ENCODE measurements around the gene NDUFAF3. TPM values are rescaled to one million over a fixed set of nuclear protein-coding genes. Genes with fewer than 3 reads are reported as not detected.

Gene NDUFAF3
- total and polyA plus RNA-seq, 10 of the 15 experiments (the other 5 are each of a cell fraction or from before 2014, with no cell fraction given) = 25.4 to 228 (median 63.9) TPM

DNA sequence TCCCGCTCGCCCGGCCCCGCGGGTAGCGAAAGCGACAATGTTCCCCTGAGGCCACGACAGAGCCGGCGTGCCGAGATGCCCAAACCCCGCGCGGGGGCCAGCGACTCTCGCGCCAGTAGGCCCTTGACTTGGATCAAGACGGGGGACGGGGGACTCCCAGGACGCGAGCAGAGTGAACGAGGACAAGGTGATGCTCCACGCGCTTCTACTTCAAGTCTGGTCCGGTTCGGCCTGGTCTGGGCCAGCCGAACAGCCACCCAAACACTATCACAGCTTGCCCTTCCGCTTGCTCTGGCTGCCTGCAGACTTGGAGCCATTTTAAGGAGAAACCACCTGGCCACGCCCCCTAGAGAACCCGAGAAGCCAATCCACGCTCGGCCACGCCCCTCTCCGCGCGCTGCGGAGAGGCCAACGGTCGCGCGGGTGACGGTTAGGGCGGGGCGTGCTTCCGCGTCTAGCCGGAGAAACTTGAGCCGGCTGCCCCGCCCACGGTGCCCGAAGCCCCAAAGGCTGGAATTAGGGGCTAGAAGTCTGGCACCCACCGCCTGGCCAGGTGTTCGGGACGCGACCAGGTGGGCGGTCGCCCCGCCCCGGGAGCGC lies 608 bp upstream of the NDUFAF3 start (continued):
- TF ChIP-seq SMAD5 (IDR thresholded peaks at IDR 0.05; ENCODE audit: low read depth) (peak; percentile 99), LARP7 (IDR thresholded peaks at IDR 0.05) (peak; percentile 63), ZNF217 (IDR thresholded peaks at IDR 0.05) (no peak), BMI1 (IDR thresholded peaks at IDR 0.05; ENCODE audit: borderline replicate concordance) (no peak), TCF3 (IDR thresholded peaks at IDR 0.05; ENCODE audit: borderline replicate concordance, insufficient read depth, low read depth, low read length) (peak; percentile 87; the same call in 1 of the 2 replicates), NR2C1 (IDR thresholded peaks at IDR 0.05) (no peak; the same call in 1 of the 2 replicates), HDAC6 (IDR thresholded peaks at IDR 0.05; ENCODE audit: unreplicated experiment) (peak; percentile 83), RFX5 (IDR thresholded peaks at IDR 0.05; ENCODE audit: low read depth, low read length) (no peak), CHD1 (IDR thresholded peaks at IDR 0.05; ENCODE audit: low read depth, low read length) (no peak), CBX5 (IDR thresholded peaks at IDR 0.05; ENCODE audit: low read depth) (no peak), ZZZ3 (IDR thresholded peaks at IDR 0.05; ENCODE audit: control insufficient read depth, insufficient read length, low read depth) (no peak), SREBF2 (IDR thresholded peaks at IDR 0.05; ENCODE audit: low read length) (no peak), ZSCAN29 (IDR thresholded peaks at IDR 0.05) (no peak)
- TF ChIP-seq, protein P1, sequence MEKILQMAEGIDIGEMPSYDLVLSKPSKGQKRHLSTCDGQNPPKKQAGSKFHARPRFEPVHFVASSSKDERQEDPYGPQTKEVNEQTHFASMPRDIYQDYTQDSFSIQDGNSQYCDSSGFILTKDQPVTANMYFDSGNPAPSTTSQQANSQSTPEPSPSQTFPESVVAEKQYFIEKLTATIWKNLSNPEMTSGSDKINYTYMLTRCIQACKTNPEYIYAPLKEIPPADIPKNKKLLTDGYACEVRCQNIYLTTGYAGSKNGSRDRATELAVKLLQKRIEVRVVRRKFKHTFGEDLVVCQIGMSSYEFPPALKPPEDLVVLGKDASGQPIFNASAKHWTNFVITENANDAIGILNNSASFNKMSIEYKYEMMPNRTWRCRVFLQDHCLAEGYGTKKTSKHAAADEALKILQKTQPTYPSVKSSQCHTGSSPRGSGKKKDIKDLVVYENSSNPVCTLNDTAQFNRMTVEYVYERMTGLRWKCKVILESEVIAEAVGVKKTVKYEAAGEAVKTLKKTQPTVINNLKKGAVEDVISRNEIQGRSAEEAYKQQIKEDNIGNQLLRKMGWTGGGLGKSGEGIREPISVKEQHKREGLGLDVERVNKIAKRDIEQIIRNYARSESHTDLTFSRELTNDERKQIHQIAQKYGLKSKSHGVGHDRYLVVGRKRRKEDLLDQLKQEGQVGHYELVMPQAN (conservative IDR thresholded peaks at IDR 0.05) = peak; percentile 54
- TF ChIP-seq, protein P2, sequence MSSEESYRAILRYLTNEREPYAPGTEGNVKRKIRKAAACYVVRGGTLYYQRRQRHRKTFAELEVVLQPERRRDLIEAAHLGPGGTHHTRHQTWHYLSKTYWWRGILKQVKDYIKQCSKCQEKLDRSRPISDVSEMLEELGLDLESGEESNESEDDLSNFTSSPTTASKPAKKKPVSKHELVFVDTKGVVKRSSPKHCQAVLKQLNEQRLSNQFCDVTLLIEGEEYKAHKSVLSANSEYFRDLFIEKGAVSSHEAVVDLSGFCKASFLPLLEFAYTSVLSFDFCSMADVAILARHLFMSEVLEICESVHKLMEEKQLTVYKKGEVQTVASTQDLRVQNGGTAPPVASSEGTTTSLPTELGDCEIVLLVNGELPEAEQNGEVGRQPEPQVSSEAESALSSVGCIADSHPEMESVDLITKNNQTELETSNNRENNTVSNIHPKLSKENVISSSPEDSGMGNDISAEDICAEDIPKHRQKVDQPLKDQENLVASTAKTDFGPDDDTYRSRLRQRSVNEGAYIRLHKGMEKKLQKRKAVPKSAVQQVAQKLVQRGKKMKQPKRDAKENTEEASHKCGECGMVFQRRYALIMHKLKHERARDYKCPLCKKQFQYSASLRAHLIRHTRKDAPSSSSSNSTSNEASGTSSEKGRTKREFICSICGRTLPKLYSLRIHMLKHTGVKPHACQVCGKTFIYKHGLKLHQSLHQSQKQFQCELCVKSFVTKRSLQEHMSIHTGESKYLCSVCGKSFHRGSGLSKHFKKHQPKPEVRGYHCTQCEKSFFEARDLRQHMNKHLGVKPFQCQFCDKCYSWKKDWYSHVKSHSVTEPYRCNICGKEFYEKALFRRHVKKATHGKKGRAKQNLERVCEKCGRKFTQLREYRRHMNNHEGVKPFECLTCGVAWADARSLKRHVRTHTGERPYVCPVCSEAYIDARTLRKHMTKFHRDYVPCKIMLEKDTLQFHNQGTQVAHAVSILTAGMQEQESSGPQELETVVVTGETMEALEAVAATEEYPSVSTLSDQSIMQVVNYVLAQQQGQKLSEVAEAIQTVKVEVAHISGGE (CRISPR knock-in tag; IDR thresholded peaks at IDR 0.05) = peak; percentile 30; the same call in 1 of the 2 replicates
- TF ChIP-seq, protein P3, sequence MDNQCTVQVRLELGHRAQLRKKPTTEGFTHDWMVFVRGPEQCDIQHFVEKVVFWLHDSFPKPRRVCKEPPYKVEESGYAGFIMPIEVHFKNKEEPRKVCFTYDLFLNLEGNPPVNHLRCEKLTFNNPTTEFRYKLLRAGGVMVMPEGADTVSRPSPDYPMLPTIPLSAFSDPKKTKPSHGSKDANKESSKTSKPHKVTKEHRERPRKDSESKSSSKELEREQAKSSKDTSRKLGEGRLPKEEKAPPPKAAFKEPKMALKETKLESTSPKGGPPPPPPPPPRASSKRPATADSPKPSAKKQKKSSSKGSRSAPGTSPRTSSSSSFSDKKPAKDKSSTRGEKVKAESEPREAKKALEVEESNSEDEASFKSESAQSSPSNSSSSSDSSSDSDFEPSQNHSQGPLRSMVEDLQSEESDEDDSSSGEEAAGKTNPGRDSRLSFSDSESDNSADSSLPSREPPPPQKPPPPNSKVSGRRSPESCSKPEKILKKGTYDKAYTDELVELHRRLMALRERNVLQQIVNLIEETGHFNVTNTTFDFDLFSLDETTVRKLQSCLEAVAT (IDR thresholded peaks at IDR 0.05) = peak; percentile 90
- TF ChIP-seq, protein P4, sequence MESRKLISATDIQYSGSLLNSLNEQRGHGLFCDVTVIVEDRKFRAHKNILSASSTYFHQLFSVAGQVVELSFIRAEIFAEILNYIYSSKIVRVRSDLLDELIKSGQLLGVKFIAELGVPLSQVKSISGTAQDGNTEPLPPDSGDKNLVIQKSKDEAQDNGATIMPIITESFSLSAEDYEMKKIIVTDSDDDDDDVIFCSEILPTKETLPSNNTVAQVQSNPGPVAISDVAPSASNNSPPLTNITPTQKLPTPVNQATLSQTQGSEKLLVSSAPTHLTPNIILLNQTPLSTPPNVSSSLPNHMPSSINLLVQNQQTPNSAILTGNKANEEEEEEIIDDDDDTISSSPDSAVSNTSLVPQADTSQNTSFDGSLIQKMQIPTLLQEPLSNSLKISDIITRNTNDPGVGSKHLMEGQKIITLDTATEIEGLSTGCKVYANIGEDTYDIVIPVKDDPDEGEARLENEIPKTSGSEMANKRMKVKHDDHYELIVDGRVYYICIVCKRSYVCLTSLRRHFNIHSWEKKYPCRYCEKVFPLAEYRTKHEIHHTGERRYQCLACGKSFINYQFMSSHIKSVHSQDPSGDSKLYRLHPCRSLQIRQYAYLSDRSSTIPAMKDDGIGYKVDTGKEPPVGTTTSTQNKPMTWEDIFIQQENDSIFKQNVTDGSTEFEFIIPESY (IDR thresholded peaks at IDR 0.05) = 0 out of 2 replicates have a peak, but pooled peaks have one; percentile 24
- TF ChIP-seq, protein P5, sequence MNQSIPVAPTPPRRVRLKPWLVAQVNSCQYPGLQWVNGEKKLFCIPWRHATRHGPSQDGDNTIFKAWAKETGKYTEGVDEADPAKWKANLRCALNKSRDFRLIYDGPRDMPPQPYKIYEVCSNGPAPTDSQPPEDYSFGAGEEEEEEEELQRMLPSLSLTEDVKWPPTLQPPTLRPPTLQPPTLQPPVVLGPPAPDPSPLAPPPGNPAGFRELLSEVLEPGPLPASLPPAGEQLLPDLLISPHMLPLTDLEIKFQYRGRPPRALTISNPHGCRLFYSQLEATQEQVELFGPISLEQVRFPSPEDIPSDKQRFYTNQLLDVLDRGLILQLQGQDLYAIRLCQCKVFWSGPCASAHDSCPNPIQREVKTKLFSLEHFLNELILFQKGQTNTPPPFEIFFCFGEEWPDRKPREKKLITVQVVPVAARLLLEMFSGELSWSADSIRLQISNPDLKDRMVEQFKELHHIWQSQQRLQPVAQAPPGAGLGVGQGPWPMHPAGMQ (IDR thresholded peaks at IDR 0.05; ENCODE audit: borderline replicate concordance) = no peak
- TF ChIP-seq, protein P6, sequence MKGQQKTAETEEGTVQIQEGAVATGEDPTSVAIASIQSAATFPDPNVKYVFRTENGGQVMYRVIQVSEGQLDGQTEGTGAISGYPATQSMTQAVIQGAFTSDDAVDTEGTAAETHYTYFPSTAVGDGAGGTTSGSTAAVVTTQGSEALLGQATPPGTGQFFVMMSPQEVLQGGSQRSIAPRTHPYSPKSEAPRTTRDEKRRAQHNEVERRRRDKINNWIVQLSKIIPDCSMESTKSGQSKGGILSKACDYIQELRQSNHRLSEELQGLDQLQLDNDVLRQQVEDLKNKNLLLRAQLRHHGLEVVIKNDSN (IDR thresholded peaks at IDR 0.05; ENCODE audit: borderline replicate concordance, extremely low read length, insufficient read depth, low read depth, low read length) = no peak

Measured in GM12878 (cell line).